ENCODE measurements around the gene ACAD8.

GRCh38 chr11:134223121-134223520, 30.2 kb upstream of the ACAD8 start:
- no peak for TF ChIP-seq POLR2AphosphoS5 (IDR thresholded peaks at IDR 0.05)
- no peak for TF ChIP-seq CTCF (IDR thresholded peaks at IDR 0.05 in 8 of 11, conservative IDR thresholded peaks at IDR 0.05 in 3 of 11)

Measured in spleen (tissue), 7 donors.